Measurements from ENCODE around the gene NBEAL2.

Gene NBEAL2

DNA sequence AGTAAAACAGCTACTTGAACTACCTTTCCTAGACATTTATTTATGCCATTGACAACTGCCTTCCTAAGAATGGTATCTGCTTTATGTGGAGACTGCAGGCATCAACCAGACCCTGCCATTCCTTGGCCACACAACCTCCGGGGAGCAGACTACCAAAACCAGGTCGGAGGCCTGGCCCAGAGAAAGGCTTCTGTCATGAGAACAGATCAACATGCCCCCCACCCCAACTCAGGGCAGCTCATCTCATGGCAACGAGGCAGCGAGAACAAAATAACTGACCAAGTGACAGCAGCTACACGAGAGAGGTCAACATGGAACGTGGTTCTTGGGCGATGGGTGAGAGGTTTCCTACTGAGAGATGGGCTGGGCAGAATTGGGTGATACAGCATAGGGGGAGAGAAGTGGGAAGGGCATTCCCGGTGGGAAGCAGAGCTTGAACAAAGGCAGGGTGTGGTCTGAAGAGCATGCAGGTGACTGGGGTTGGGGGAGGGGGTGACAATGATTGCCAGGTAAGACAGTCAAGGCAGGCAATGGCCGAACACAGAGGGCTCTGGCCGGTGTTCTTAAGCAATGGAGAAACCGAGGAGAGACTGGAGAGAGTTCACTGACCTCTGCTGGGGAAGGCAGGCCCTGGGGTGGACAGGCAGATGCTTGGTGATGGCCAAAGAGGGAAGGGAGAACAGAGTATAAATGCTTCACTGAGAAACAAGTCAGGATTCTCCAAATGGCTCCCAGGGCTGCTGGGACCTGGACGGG, 36.8 kb upstream of the NBEAL2 start (continued):
- TF ChIP-seq ZNF501 (tag by site-specific recombination; IDR thresholded peaks at IDR 0.05) (no peak), SP7 (tag by site-specific recombination; IDR thresholded peaks at IDR 0.05) (no peak), ZNF416 (tag by site-specific recombination; IDR thresholded peaks at IDR 0.05) (no peak), ZFHX2 (tag by site-specific recombination; conservative IDR thresholded peaks at IDR 0.05) (no peak), ATF2 (tag by site-specific recombination; IDR thresholded peaks at IDR 0.05; ENCODE audit: low read depth) (no peak), YY1 (tag by site-specific recombination; IDR thresholded peaks at IDR 0.05) (no peak), CTCF (tag by site-specific recombination; IDR thresholded peaks at IDR 0.05) (no peak), ZNF600 (tag by site-specific recombination; IDR thresholded peaks at IDR 0.05) (no peak), ZNF624 (tag by site-specific recombination; IDR thresholded peaks at IDR 0.05) (no peak)
- TF ChIP-seq, protein P1, sequence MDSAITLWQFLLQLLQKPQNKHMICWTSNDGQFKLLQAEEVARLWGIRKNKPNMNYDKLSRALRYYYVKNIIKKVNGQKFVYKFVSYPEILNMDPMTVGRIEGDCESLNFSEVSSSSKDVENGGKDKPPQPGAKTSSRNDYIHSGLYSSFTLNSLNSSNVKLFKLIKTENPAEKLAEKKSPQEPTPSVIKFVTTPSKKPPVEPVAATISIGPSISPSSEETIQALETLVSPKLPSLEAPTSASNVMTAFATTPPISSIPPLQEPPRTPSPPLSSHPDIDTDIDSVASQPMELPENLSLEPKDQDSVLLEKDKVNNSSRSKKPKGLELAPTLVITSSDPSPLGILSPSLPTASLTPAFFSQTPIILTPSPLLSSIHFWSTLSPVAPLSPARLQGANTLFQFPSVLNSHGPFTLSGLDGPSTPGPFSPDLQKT (IDR thresholded peaks at IDR 0.05; ENCODE audit: borderline replicate concordance, low read depth, low read length) = no peak

DNA sequence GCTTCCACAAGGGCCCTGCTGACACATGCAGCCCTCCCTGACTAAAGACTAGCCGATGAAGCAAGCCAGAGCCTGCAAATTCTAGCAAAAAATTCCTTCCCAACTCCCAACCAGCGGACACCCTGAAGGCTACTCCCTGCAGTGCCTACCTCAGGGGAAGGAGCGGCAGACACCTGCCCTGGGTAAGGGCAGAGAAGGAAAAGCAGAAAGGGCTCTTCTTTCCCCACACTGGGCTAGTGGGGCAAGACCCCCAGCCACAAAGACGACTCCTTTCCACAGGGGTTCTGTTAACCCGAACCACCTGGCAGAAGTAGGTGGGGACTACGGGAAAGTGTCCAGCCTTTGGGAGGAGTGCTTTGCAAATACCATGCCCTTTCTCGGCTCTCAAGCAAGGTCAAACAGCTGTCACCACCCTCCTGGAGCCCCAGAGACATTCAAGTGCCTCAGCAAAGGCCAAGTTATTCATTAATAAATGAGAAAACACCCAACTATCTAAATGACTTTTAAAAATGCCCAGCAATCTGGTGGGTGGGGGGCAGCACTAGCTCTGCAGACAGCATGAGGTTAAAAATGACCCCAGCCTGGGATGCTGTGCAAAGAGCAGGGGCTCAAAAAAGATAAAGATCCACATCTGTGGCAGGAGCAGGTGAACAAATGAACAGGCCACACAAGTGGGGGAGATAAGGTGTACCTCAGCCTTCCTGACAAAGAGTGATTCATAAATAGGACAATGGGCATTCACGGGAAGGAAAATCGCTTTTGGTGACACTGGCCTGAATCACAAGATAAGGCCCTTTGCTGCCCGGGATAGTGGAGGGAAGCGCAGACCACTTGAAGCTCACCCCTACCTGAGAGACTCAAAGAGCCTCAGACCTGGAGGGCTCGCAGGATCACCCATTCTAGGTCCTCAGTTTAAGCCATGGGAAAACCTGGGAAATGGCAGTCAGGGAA, 36.0 kb upstream of the NBEAL2 start:
- H3K4me3 ChIP-seq (ENCODE audit: low read depth, low read length) = no peak overlapping the region
- peaks cover 2% of the 10 kb centered on the region for H3K4me1 ChIP-seq (ENCODE audit: control insufficient read depth, insufficient read depth, low read length)
- CTCF ChIA-PET = interaction anchor here (0.5 to 0.8 kb wide), 2 partner anchors 13 to 277 kb away, joined by 3 to 4 read pairs; no protein-coding TSS in a partner anchor
- TF ChIP-seq BCL11A (tag by site-specific recombination; IDR thresholded peaks at IDR 0.05; ENCODE audit: low read depth) (no peak), ZSCAN30 (tag by site-specific recombination; IDR thresholded peaks at IDR 0.05) (no peak), ZNF558 (tag by site-specific recombination; IDR thresholded peaks at IDR 0.05) (no peak), ZNF37A (tag by site-specific recombination; IDR thresholded peaks at IDR 0.05) (no peak), PRDM1 (tag by site-specific recombination; IDR thresholded peaks at IDR 0.05) (no peak), ZNF169 (tag by site-specific recombination; IDR thresholded peaks at IDR 0.05) (no peak)
- peaks cover 2 to 54% of the 10 kb centered on the region in 2 experiments; a peak in 2 of 3 replicates for H3K36me3 ChIP-seq (ENCODE audit: control insufficient read depth in 2 of 2, insufficient read depth in 1 of 2, low read length in 2 of 2)
- H3K9me3 ChIP-seq (ENCODE audit: control insufficient read depth, insufficient read depth, low read depth, low read length) = no peaks in the 10 kb centered on the region
- no peak overlapping the region for H3K27ac ChIP-seq (ENCODE audit: extremely low read depth, low read depth, low read length)
- POLR2A ChIA-PET = no interaction called here

DNA sequence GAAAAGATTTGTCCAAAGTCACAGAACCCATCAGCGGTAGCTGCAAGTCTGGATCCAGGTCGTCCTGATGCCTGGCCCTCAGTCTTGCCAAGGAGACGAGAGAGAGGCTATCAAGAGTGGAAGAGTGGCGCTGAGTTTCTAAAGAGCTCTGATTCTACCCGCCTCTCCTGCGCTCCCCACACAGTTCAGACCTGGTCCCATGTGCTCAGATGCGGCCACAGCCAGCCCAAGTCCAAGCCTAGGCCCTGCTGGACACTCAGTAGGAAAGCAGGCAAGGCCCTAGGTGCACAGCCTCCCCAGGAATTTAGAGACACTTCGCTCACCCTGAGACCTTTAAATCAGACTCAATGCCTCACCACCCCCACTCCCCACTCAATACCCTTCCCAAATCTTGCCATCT, 35.3 kb upstream of the NBEAL2 start:
- Histone ChIP-seq H3K4me1 (ENCODE audit: control insufficient read depth, insufficient read depth, low read length) (peaks cover 6% of the 10 kb centered on the region), H3K36me3 (ENCODE audit: control insufficient read depth in 2 of 2, insufficient read depth in 1 of 2, low read length in 2 of 2) (peaks cover 0 to 47% of the 10 kb centered on the region in 2 experiments; a peak in 1 of 3 replicates), H3K4me3 (ENCODE audit: low read depth, low read length) (no peak overlapping the region), H3K9me3 (ENCODE audit: control insufficient read depth, insufficient read depth, low read depth, low read length) (no peaks in the 10 kb centered on the region), H3K27ac (ENCODE audit: extremely low read depth, low read depth, low read length) (no peak overlapping the region)
- ChIA-PET CTCF (interaction anchor here (0.5 kb wide), 1 partner anchor 278 kb away, joined by 3 read pairs; no protein-coding TSS in a partner anchor), POLR2A (interaction anchor here (0.7 to 1.0 kb wide), 2 partner anchors 9 to 347 kb away, joined by 4 read pairs; no protein-coding TSS in a partner anchor)
- TF ChIP-seq ZBTB10 (tag by site-specific recombination; IDR thresholded peaks at IDR 0.05) (no peak), ZSCAN16 (tag by site-specific recombination; IDR thresholded peaks at IDR 0.05) (no peak), ZBTB7A (tag by site-specific recombination; IDR thresholded peaks at IDR 0.05; ENCODE audit: low read depth) (no peak), ZNF530 (tag by site-specific recombination; IDR thresholded peaks at IDR 0.05; ENCODE audit: low read depth) (no peak), ZNF610 (tag by site-specific recombination; IDR thresholded peaks at IDR 0.05; ENCODE audit: borderline replicate concordance) (no peak), ZNF335 (tag by site-specific recombination; conservative IDR thresholded peaks at IDR 0.05) (no peak)
- TF ChIP-seq, protein P2, sequence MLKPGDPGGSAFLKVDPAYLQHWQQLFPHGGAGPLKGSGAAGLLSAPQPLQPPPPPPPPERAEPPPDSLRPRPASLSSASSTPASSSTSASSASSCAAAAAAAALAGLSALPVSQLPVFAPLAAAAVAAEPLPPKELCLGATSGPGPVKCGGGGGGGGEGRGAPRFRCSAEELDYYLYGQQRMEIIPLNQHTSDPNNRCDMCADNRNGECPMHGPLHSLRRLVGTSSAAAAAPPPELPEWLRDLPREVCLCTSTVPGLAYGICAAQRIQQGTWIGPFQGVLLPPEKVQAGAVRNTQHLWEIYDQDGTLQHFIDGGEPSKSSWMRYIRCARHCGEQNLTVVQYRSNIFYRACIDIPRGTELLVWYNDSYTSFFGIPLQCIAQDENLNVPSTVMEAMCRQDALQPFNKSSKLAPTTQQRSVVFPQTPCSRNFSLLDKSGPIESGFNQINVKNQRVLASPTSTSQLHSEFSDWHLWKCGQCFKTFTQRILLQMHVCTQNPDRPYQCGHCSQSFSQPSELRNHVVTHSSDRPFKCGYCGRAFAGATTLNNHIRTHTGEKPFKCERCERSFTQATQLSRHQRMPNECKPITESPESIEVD (tag by site-specific recombination; IDR thresholded peaks at IDR 0.05) = no peak

Data from HEK293 (cell line).